Progenitor cell of endocrine pancreas (in vitro differentiated cells): ENCODE data around the gene DSP. TPM values are rescaled to one million over a fixed set of nuclear protein-coding genes. Genes with fewer than 3 reads are reported as not detected.

Experiments used
- DNase-seq: peaks from one replicate; pipeline ENCODE4 v3.0.0; 2021; ENCODE audit warnings: low spot score; ENCODE audit not compliant: unreplicated experiment
- H3K27ac Mint-ChIP-seq: 2 replicates; pipeline ENCODE4 v1.8.0; 2021; ENCODE audit warnings: mild to moderate bottlenecking, moderate library complexity, mixed read lengths
- H3K27me3 Mint-ChIP-seq: 2 replicates; pipeline ENCODE4 v1.8.0; 2021; ENCODE audit warnings: mixed read lengths
- H3K36me3 Mint-ChIP-seq: 2 replicates; pipeline ENCODE4 v1.8.0; 2022; ENCODE audit warnings: mixed read lengths; ENCODE audit not compliant: insufficient read depth
- H3K4me1 Mint-ChIP-seq: 2 replicates; pipeline ENCODE4 v1.8.0; 2021; ENCODE audit warnings: low read depth, mixed read lengths
- H3K4me3 Mint-ChIP-seq: 2 replicates; pipeline ENCODE4 v1.8.0; 2021; ENCODE audit warnings: low read depth, mild to moderate bottlenecking, moderate library complexity, mixed read lengths
- H3K9me3 Mint-ChIP-seq: 2 replicates; pipeline ENCODE4 v1.8.0; 2021; ENCODE audit warnings: low read depth, mixed read lengths
- CTCF ChIP-seq: fragments of 200-600 bp; sonication (generic); IDR thresholded peaks from one replicate; pipeline ENCODE4 v1.5.0; 2021; ENCODE audit warnings: antibody characterized with exemption, mild to moderate bottlenecking; ENCODE audit not compliant: unreplicated experiment
- long read RNA-seq: library from polyadenylated mRNA; unstranded; transcript quantifications from one replicate; pipeline ENCODE4 v2.0.0, GENCODE V29; 2020
- total RNA-seq: library from RNA; stranded (reverse); gene quantifications from 2 replicates; pipeline ENCODE4 v1.2.1, GENCODE V29; 2021

DSP gene, protein sequence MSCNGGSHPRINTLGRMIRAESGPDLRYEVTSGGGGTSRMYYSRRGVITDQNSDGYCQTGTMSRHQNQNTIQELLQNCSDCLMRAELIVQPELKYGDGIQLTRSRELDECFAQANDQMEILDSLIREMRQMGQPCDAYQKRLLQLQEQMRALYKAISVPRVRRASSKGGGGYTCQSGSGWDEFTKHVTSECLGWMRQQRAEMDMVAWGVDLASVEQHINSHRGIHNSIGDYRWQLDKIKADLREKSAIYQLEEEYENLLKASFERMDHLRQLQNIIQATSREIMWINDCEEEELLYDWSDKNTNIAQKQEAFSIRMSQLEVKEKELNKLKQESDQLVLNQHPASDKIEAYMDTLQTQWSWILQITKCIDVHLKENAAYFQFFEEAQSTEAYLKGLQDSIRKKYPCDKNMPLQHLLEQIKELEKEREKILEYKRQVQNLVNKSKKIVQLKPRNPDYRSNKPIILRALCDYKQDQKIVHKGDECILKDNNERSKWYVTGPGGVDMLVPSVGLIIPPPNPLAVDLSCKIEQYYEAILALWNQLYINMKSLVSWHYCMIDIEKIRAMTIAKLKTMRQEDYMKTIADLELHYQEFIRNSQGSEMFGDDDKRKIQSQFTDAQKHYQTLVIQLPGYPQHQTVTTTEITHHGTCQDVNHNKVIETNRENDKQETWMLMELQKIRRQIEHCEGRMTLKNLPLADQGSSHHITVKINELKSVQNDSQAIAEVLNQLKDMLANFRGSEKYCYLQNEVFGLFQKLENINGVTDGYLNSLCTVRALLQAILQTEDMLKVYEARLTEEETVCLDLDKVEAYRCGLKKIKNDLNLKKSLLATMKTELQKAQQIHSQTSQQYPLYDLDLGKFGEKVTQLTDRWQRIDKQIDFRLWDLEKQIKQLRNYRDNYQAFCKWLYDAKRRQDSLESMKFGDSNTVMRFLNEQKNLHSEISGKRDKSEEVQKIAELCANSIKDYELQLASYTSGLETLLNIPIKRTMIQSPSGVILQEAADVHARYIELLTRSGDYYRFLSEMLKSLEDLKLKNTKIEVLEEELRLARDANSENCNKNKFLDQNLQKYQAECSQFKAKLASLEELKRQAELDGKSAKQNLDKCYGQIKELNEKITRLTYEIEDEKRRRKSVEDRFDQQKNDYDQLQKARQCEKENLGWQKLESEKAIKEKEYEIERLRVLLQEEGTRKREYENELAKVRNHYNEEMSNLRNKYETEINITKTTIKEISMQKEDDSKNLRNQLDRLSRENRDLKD (N-terminal part only)
- 365 and 366 TPM in 2 replicates for total RNA-seq
- long read RNA-seq, full-length matches to known transcripts: 11 of 1,127 reads
- long read RNA-seq, partial matches to known transcripts: 973 of 1,127 reads
- long read RNA-seq, other reads (novel, unspliced or antisense): 143 of 1,127 reads

DNA sequence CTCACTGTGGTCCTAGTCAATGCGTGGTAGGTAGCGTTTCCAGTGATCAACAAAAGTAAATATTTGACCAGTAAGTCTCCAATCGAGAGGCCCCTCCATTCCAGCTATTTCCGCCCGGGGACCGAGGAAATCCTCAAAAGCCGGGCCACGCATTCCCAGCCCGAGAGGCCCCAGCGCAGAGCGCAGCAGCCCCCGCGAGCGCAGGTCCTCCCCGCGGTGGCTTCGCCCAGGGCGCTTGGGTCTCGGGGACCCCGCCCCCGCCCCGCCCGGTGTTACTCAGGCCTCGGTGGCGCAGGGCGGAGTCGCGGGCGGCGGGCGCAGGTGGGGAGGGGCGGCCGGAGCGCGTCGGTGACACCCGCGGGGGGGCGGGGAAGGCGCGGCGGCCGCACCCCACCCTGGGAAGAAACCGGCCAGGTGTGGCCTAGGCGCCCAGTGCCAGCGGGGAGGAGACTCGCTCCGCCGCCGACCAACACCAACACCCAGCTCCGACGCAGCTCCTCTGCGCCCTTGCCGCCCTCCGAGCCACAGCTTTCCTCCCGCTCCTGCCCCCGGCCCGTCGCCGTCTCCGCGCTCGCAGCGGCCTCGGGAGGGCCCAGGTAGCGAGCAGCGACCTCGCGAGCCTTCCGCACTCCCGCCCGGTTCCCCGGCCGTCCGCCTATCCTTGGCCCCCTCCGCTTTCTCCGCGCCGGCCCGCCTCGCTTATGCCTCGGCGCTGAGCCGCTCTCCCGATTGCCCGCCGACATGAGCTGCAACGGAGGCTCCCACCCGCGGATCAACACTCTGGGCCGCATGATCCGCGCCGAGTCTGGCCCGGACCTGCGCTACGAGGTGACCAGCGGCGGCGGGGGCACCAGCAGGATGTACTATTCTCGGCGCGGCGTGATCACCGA lies at the start of gene DSP:
Gene DSP (plus strand): TSS at position 497 of the 890 bp plus-strand sequence. CDS start 245 bp downstream, at position 742.
- peaks cover 1% of the 10 kb centered on the region for H3K36me3 Mint-ChIP-seq
- TF ChIP-seq CTCF: no peak

DNA sequence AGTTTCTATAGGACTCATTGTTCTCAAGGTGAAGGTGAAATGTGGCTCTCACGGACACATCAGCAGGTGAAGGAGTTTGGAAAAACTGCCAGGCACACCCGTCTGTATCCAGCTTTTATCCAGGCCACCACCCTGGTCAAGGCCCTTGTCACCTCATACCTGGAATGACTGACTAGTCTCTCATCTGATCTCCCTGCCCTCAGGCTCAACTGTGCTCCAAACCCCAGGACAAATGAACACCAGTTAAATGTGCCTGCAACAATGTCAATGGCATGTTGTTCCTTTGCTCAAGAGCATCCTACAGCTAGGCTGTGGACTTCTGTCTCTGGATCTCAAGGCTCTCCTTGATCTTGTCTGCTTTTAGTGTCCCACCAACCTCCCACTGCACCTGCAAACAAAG lies 47.6 kb upstream of the DSP start:
- DNase-seq: no peak
- Mint-ChIP-seq H3K4me1 (no peaks in the 10 kb centered on the region), H3K27me3 (no peaks in the 10 kb centered on the region), H3K27ac (no peak overlapping the region), H3K4me3 (no peak overlapping the region), H3K9me3 (peaks cover 4% of the 10 kb centered on the region), H3K36me3 (no peaks in the 10 kb centered on the region)
- TF ChIP-seq CTCF: no peak

More for the DNA sequence above, at the start of gene DSP:
- peak within 1 kb of the TSS; percentile 94 for H3K4me3 Mint-ChIP-seq
- peak; percentile 82 for DNase-seq
- H3K27ac Mint-ChIP-seq: peak within 1 kb of the TSS; percentile 98
- H3K27me3 Mint-ChIP-seq: no peaks in the 10 kb centered on the region
- peaks cover 42% of the 10 kb centered on the region for H3K4me1 Mint-ChIP-seq
- no peaks in the 10 kb centered on the region for H3K9me3 Mint-ChIP-seq

DNA sequence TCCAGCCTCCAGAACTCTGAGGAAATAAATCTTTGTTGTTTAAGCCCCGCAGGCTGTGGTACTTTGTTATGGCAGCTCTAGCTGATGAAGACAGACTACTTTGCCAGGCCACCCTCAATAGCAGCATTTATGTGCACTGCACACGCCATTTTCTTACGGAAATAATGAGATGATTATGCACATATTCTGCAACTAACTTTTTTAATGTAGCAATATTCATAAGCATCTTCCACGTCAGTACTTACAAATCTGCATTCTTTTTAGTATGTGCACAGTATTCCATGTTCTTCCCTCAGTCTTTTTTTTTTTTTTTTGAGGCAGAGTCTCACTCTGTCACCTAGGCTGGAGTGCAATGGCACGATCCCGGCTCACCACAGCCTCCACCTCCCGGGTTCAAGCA lies 46.8 kb upstream of the DSP start:
- H3K9me3 Mint-ChIP-seq: peaks cover 4% of the 10 kb centered on the region
- H3K4me3 Mint-ChIP-seq: no peak overlapping the region
- no peaks in the 10 kb centered on the region for H3K36me3 Mint-ChIP-seq
- DNase-seq: no peak
- no peak for TF ChIP-seq CTCF
- no peaks in the 10 kb centered on the region for H3K27me3 Mint-ChIP-seq
- no peak overlapping the region for H3K27ac Mint-ChIP-seq
- H3K4me1 Mint-ChIP-seq: peaks cover 3% of the 10 kb centered on the region

GRCh38 chr6:7496266-7496875 lies 45.1 kb upstream of the DSP start:
- Mint-ChIP-seq H3K9me3 (peaks cover 4% of the 10 kb centered on the region), H3K27me3 (no peaks in the 10 kb centered on the region), H3K4me1 (peaks cover 3% of the 10 kb centered on the region), H3K4me3 (no peak overlapping the region), H3K27ac (no peak overlapping the region), H3K36me3 (no peaks in the 10 kb centered on the region)
- TF ChIP-seq CTCF: no peak
- DNase-seq: no peak
